ENCODE measurements around the gene DYNLT2B. TPM values are rescaled to one million over a fixed set of nuclear protein-coding genes. Genes with fewer than 3 reads are reported as not detected.

Gene DYNLT2B
- total and polyA plus RNA-seq, 2 donors (not counting 3 experiments of a cell fraction or from before 2014, with no cell fraction given) = 9.2 to 13.9 TPM

- H3K9me3 ChIP-seq (replicated peaks; ENCODE audit: control insufficient read depth, insufficient read depth, low read length) = no peaks in the 10 kb centered on the region
- H3K9me1 ChIP-seq (replicated peaks; ENCODE audit: control insufficient read depth, extremely low read depth, insufficient read depth, low read length) = no peaks in the 10 kb centered on the region
- H3K27me3 ChIP-seq (ENCODE audit: control insufficient read depth in 2 of 2, insufficient read depth in 2 of 2, low read length in 2 of 2) = no peaks in the 10 kb centered on the region
- dilution Hi-C loops (cut with MboI; ENCODE audit: extremely low pct_ligation_motif_present, low sequenced_read_pairs) (loop anchor here (10.0 kb wide), 1 partner anchor 170 kb away; no protein-coding TSS in a partner anchor), intact Hi-C loops (cut with micrococcal nuclease) (no loop called here)
- no peak for TF ChIP-seq POLR2AphosphoS5 (IDR thresholded peaks at IDR 0.05; ENCODE audit: insufficient read depth, low read depth, low read length)
- ChIA-PET CTCF (no interaction called here), POLR2A (no interaction called here)
- FAIRE-seq (no peak), DNase-seq (ENCODE audit: low read depth, low spot score) (no peak)
- no peak overlapping the region for H3K4me2 ChIP-seq (ENCODE audit: insufficient read depth, low read length)
- H3K27ac ChIP-seq (ENCODE audit: insufficient read depth, low read depth, low read length) = no peak overlapping the region
- BruUV-seq (replicated peaks) = no TSS peak
- H3K9ac ChIP-seq (replicated peaks; ENCODE audit: extremely low read depth, insufficient read depth, low read length) = no peak overlapping the region
- no peak overlapping the region for H2AFZ ChIP-seq (ENCODE audit: low read depth, low read length)
- no peaks in the 10 kb centered on the region for H4K20me1 ChIP-seq (replicated peaks; ENCODE audit: control insufficient read depth, extremely low read depth, insufficient read depth, low read length)
- peaks cover 0 to 6% of the 10 kb centered on the region in 2 experiments for H3K36me3 ChIP-seq (ENCODE audit: control insufficient read depth in 2 of 2, extremely low read depth in 1 of 2, insufficient read depth in 2 of 2, low read length in 2 of 2)
- H3K4me3 ChIP-seq (replicated peaks in 1 of 3; ENCODE audit: insufficient read depth in 1 of 3, low read depth in 1 of 3, low read length in 3 of 3) = no peak overlapping the region
- peaks cover 2% of the 10 kb centered on the region for H3K4me1 ChIP-seq (ENCODE audit: control insufficient read depth, extremely low read depth, insufficient read depth, low read length)
- peaks cover 54% of the 10 kb centered on the region for H3K79me2 ChIP-seq (ENCODE audit: control insufficient read depth, insufficient read depth, low read length)
These were observed 43.5 kb downstream of the DYNLT2B start for GRCh38 chr3:196274585-196274984.

DNA sequence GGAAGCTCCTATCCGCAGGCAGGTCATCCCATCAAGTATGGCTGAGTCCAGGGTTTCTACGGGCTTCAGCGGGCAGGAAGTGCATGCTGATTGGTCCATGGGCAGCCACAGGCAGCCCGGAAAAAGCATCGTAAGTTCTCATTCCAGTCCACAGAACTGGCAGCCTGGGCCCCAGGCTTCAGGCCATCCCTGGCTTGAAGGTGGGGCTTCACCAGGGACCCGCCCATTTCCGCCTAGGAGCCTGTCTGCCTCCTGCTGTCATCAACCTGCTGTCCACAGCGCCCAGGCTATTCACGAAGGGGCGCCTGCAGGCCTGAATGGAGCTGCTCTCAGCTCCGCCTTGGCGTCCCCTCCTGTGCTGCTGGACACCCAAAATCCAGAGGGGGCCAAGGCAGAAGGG, 44.4 kb downstream of the DYNLT2B start:
- no peaks in the 10 kb centered on the region for H3K27me3 ChIP-seq (ENCODE audit: control insufficient read depth in 2 of 2, insufficient read depth in 2 of 2, low read length in 2 of 2)
- H3K9me3 ChIP-seq (replicated peaks; ENCODE audit: control insufficient read depth, insufficient read depth, low read length) = no peaks in the 10 kb centered on the region
- H4K20me1 ChIP-seq (replicated peaks; ENCODE audit: control insufficient read depth, extremely low read depth, insufficient read depth, low read length) = no peaks in the 10 kb centered on the region
- TF ChIP-seq, protein P1, sequence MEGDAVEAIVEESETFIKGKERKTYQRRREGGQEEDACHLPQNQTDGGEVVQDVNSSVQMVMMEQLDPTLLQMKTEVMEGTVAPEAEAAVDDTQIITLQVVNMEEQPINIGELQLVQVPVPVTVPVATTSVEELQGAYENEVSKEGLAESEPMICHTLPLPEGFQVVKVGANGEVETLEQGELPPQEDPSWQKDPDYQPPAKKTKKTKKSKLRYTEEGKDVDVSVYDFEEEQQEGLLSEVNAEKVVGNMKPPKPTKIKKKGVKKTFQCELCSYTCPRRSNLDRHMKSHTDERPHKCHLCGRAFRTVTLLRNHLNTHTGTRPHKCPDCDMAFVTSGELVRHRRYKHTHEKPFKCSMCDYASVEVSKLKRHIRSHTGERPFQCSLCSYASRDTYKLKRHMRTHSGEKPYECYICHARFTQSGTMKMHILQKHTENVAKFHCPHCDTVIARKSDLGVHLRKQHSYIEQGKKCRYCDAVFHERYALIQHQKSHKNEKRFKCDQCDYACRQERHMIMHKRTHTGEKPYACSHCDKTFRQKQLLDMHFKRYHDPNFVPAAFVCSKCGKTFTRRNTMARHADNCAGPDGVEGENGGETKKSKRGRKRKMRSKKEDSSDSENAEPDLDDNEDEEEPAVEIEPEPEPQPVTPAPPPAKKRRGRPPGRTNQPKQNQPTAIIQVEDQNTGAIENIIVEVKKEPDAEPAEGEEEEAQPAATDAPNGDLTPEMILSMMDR (IDR thresholded peaks at IDR 0.05; ENCODE audit: extremely low read depth in 1 of 2, insufficient read depth in 1 of 2, low read depth in 1 of 2, low read length in 2 of 2) = no peak
- TF ChIP-seq JUN (IDR thresholded peaks at IDR 0.05; ENCODE audit: borderline replicate concordance, insufficient read depth, insufficient read length, low read depth) (no peak), FOS (IDR thresholded peaks at IDR 0.05; ENCODE audit: borderline replicate concordance, insufficient read depth, low read length) (no peak), POLR2AphosphoS5 (IDR thresholded peaks at IDR 0.05; ENCODE audit: insufficient read depth, low read depth, low read length) (no peak), GATA2 (IDR thresholded peaks at IDR 0.05; ENCODE audit: insufficient read depth, insufficient read length, low read depth, low read length) (no peak), EZH2 (IDR thresholded peaks at IDR 0.05; ENCODE audit: borderline replicate concordance, low read depth, low read length, severe bottlenecking) (no peak), MAX (IDR thresholded peaks at IDR 0.05; ENCODE audit: insufficient read depth, insufficient read length) (no peak), POLR2A (IDR thresholded peaks at IDR 0.05; ENCODE audit: low read depth, low read length) (no peak), MYC (IDR thresholded peaks at IDR 0.05; ENCODE audit: low read depth, low read length) (no peak)
- H3K4me1 ChIP-seq (ENCODE audit: control insufficient read depth, extremely low read depth, insufficient read depth, low read length) = peaks cover 2% of the 10 kb centered on the region
- intact Hi-C loops (cut with micrococcal nuclease) (no loop called here), dilution Hi-C loops (cut with MboI; ENCODE audit: extremely low pct_ligation_motif_present, low sequenced_read_pairs) (loop anchor here (10.0 kb wide), 1 partner anchor 171 kb away; no protein-coding TSS in a partner anchor)
- no peak for FAIRE-seq
- DNase-seq (ENCODE audit: low read depth, low spot score) = no peak
- no peak overlapping the region for H3K4me3 ChIP-seq (replicated peaks in 1 of 3; ENCODE audit: insufficient read depth in 1 of 3, low read depth in 1 of 3, low read length in 3 of 3)
- no peak overlapping the region for H2AFZ ChIP-seq (ENCODE audit: low read depth, low read length)
- no TSS peak for BruUV-seq (replicated peaks)
- no peaks in the 10 kb centered on the region for H3K9me1 ChIP-seq (replicated peaks; ENCODE audit: control insufficient read depth, extremely low read depth, insufficient read depth, low read length)
- H3K36me3 ChIP-seq (ENCODE audit: control insufficient read depth in 2 of 2, extremely low read depth in 1 of 2, insufficient read depth in 2 of 2, low read length in 2 of 2) = peaks cover 0 to 8% of the 10 kb centered on the region in 2 experiments
- no peak overlapping the region for H3K4me2 ChIP-seq (ENCODE audit: insufficient read depth, low read length)
- peaks cover 47% of the 10 kb centered on the region for H3K79me2 ChIP-seq (ENCODE audit: control insufficient read depth, insufficient read depth, low read length)
- ChIA-PET CTCF (no interaction called here), POLR2A (no interaction called here)
- no peak overlapping the region for H3K27ac ChIP-seq (ENCODE audit: insufficient read depth, low read depth, low read length)
- H3K9ac ChIP-seq (replicated peaks; ENCODE audit: extremely low read depth, insufficient read depth, low read length) = no peak overlapping the region
